ENCODE results near the gene IGSF8.
"Not testable (repeated sequence)": the region's sequence is repeated elsewhere in the genome, so short reads cannot be mapped to it uniquely, and the experiment has no call there.

IGSF8 gene

GRCh38 chr1:160052936-160053335 lies 45.5 kb downstream of the IGSF8 start:
- no peak overlapping the region for H3K27ac ChIP-seq
- no peak for DNase-seq
- no peak overlapping the region for H3K4me3 ChIP-seq
- intact Hi-C loops (cut with DNase I; ENCODE audit: low total_unique reads) = no loop called here
- H3K4me1 ChIP-seq = no peaks in the 10 kb centered on the region
- no peak for TF ChIP-seq CTCF (IDR thresholded peaks at IDR 0.05)
- no peaks in the 10 kb centered on the region for H3K36me3 ChIP-seq
- H3K27me3 ChIP-seq = peaks cover 0 to 22% of the 10 kb centered on the region in 2 donors
- no peaks in the 10 kb centered on the region for H3K9me3 ChIP-seq

- intact Hi-C loops (cut with DNase I; ENCODE audit: low total_unique reads) = no loop called here
- DNase-seq = no peak
- TF ChIP-seq CTCF (IDR thresholded peaks at IDR 0.05) = no peak
- Histone ChIP-seq H3K4me1 (peaks cover 0 to 11% (median 5%) of the 10 kb centered on the region in 4 donors), H3K9me3 (no peaks in the 10 kb centered on the region), H3K36me3 (no peaks in the 10 kb centered on the region), H3K27me3 (peaks cover 0 to 14% of the 10 kb centered on the region in 2 donors), H3K4me3 (no peak overlapping the region), H3K27ac (no peak overlapping the region)
Observed at GRCh38 chr1:160050619-160051018, 47.8 kb downstream of the IGSF8 start.

GRCh38 chr1:160050182-160050581 lies 48.2 kb downstream of the IGSF8 start:
- H3K27ac ChIP-seq; H3K9me3 ChIP-seq; H3K36me3 ChIP-seq; intact Hi-C loops (cut with DNase I; ENCODE audit: low total_unique reads); DNase-seq; H3K4me3 ChIP-seq: not testable (repeated sequence)
- H3K4me1 ChIP-seq = peaks cover 0 to 11% (median 5%) of the 10 kb centered on the region in 4 donors
- H3K27me3 ChIP-seq = peaks cover 0 to 13% of the 10 kb centered on the region in 2 donors

- no peak for TF ChIP-seq CTCF (IDR thresholded peaks at IDR 0.05)
- Histone ChIP-seq H3K27ac (no peak overlapping the region), H3K9me3 (no peaks in the 10 kb centered on the region), H3K27me3 (peaks cover 0 to 8% of the 10 kb centered on the region in 2 donors), H3K36me3 (no peaks in the 10 kb centered on the region), H3K4me3 (no peak overlapping the region), H3K4me1 (peaks cover 0 to 11% (median 5%) of the 10 kb centered on the region in 4 donors)
- no peak for DNase-seq
- intact Hi-C loops (cut with DNase I; ENCODE audit: low total_unique reads) = no loop called here
Observed at GRCh38 chr1:160049101-160049500, 49.3 kb downstream of the IGSF8 start.

GRCh38 chr1:160048335-160048734 lies 50.1 kb downstream of the IGSF8 start:
- H3K36me3 ChIP-seq = no peaks in the 10 kb centered on the region
- H3K27me3 ChIP-seq = peaks cover 0 to 5% of the 10 kb centered on the region in 2 donors
- no peak overlapping the region for H3K4me3 ChIP-seq
- no peak for TF ChIP-seq CTCF (IDR thresholded peaks at IDR 0.05)
- DNase-seq = no peak
- peaks cover 0 to 11% (median 5%) of the 10 kb centered on the region in 4 donors for H3K4me1 ChIP-seq
- no peak overlapping the region for H3K27ac ChIP-seq
- intact Hi-C loops (cut with DNase I; ENCODE audit: low total_unique reads) = no loop called here
- H3K9me3 ChIP-seq = no peaks in the 10 kb centered on the region

- H3K9me3 ChIP-seq = no peaks in the 10 kb centered on the region
- peaks cover 0 to 11% (median 5%) of the 10 kb centered on the region in 4 donors for H3K4me1 ChIP-seq
- intact Hi-C loops (cut with DNase I; ENCODE audit: low total_unique reads) = no loop called here
- DNase-seq = no peak
- H3K4me3 ChIP-seq = no peak overlapping the region
- H3K27me3 ChIP-seq = peaks cover 0 to under 1% of the 10 kb centered on the region in 2 donors
- no peak overlapping the region for H3K27ac ChIP-seq
- no peaks in the 10 kb centered on the region for H3K36me3 ChIP-seq
- no peak for TF ChIP-seq CTCF (IDR thresholded peaks at IDR 0.05)
Observed at GRCh38 chr1:160047111-160047991, 51.1 kb downstream of the IGSF8 start.

Data from tibial artery (tissue), 4 donors.